Tibial nerve (tissue), 4 donors: ENCODE results near the gene SPTAN1.

Source experiments
- CTCF ChIP-seq, 5 experiments: fragments of 200-600 bp in 3 of 5; fragments of 450-650 bp in 2 of 5; sonication (generic) in 3 of 5; IDR thresholded peaks; one replicate each; pipeline ENCODE4 v1.5.1; 2016 to 2019; ENCODE audit warnings: antibody characterized with exemption in 5 of 5, mild to moderate bottlenecking in 3 of 5, moderate library complexity in 2 of 5
- EP300 ChIP-seq, 2 donors: sonication (generic); formaldehyde crosslinking; IDR thresholded peaks; one replicate each; pipeline ENCODE4 v1.6.1; 2017; ENCODE audit warnings: antibody characterized with exemption in 2 of 2, mild to moderate bottlenecking in 1 of 2
- POLR2A ChIP-seq, 2 donors: fragments of 450-650 bp; IDR thresholded peaks; one replicate each; pipeline ENCODE4 v1.6.1; 2017; ENCODE audit warnings: antibody characterized with exemption in 2 of 2, mild to moderate bottlenecking in 2 of 2, moderate library complexity in 2 of 2

- TF ChIP-seq POLR2A (IDR thresholded peaks at IDR 0.05) (no peak), CTCF (IDR thresholded peaks at IDR 0.05) (no peak), EP300 (IDR thresholded peaks at IDR 0.05) (no peak)
These were observed 105.4 kb downstream of the SPTAN1 start for GRCh38 chr9:128657796-128658195.
